ENCODE data around the gene ATP2B2.

Gene ATP2B2

GRCh38 chr3:10469441-10470119 is 35.8 kb downstream of the ATP2B2 start:
- no peak for DNase-seq (ENCODE audit: low read depth)

- no peak for DNase-seq (ENCODE audit: low read depth)
Measured at GRCh38 chr3:10468613-10469354, 36.6 kb downstream of the ATP2B2 start.

GRCh38 chr3:10467904-10468612 is 37.3 kb downstream of the ATP2B2 start:
- no peak for DNase-seq (ENCODE audit: low read depth)

- no peak for DNase-seq (ENCODE audit: low read depth)
Measured at GRCh38 chr3:10467204-10467603, 38.2 kb downstream of the ATP2B2 start.

GRCh38 chr3:10466186-10466585 is 39.2 kb downstream of the ATP2B2 start:
- no peak for DNase-seq (ENCODE audit: low read depth)

- DNase-seq (ENCODE audit: low read depth) = no peak
Measured at GRCh38 chr3:10465161-10465560, 40.2 kb downstream of the ATP2B2 start.

- no peak for DNase-seq (ENCODE audit: low read depth)
Measured at GRCh38 chr3:10463533-10464434, 41.6 kb downstream of the ATP2B2 start.

GRCh38 chr3:10462641-10463532 is 42.5 kb downstream of the ATP2B2 start:
- DNase-seq (ENCODE audit: low read depth) = no peak

- DNase-seq (ENCODE audit: low read depth) = no peak
Measured at GRCh38 chr3:10460951-10461545, 44.3 kb downstream of the ATP2B2 start.

- DNase-seq (ENCODE audit: low read depth) = no peak
Measured at GRCh38 chr3:10459954-10460754, 45.2 kb downstream of the ATP2B2 start.

GRCh38 chr3:10457560-10457959 is 47.8 kb downstream of the ATP2B2 start:
- DNase-seq (ENCODE audit: low read depth) = no peak

GRCh38 chr3:10456981-10457380 is 48.4 kb downstream of the ATP2B2 start:
- DNase-seq (ENCODE audit: low read depth) = no peak

GRCh38 chr3:10455545-10455914 is 49.9 kb downstream of the ATP2B2 start:
- no peak for DNase-seq (ENCODE audit: low read depth)

- DNase-seq (ENCODE audit: low read depth) = no peak
Measured at GRCh38 chr3:10454907-10455544, 50.4 kb downstream of the ATP2B2 start.

GRCh38 chr3:10453431-10454163 is 51.8 kb downstream of the ATP2B2 start:
- no peak for DNase-seq (ENCODE audit: low read depth)

GRCh38 chr3:10450494-10451440 is 54.6 kb downstream of the ATP2B2 start:
- no peak for DNase-seq (ENCODE audit: low read depth)

- DNase-seq (ENCODE audit: low read depth) = no peak
Measured at GRCh38 chr3:10449436-10449835, 56.0 kb downstream of the ATP2B2 start.
